K562 (cell line): ENCODE measurements around the gene FNDC11. TPM values are rescaled to one million over a fixed set of nuclear protein-coding genes. Genes with fewer than 3 reads are reported as not detected.

Source experiments
- ASH1L ChIP-seq: fragments of 450-650 bp; IDR thresholded peaks from 2 replicates; pipeline ENCODE4 v1.6.1; 2018; ENCODE audit warnings: borderline replicate concordance, mild to moderate bottlenecking, low read depth; ENCODE audit not compliant: partially characterized antibody
- BRD4 ChIP-seq: fragments of 200-600 bp; sonication (generic); IDR thresholded peaks from 2 replicates; pipeline ENCODE4 v1.6.1; 2017; ENCODE audit warnings: inconsistent platforms
- CLOCK ChIP-seq: fragments of 250-450 bp; sonication (Bioruptor Pico); IDR thresholded peaks from 2 replicates; pipeline ENCODE4 v1.4.0; 2020; ENCODE audit warnings: mild to moderate bottlenecking, moderate library complexity, borderline replicate concordance
- DEAF1 ChIP-seq: fragments of 450-650 bp; formaldehyde crosslinking; IDR thresholded peaks from 2 replicates; pipeline ENCODE4 v1.4.0; 2020; ENCODE audit warnings: mild to moderate bottlenecking, moderate library complexity
- E2F5 ChIP-seq: sonication (generic); formaldehyde crosslinking; IDR thresholded peaks from 2 replicates; pipeline ENCODE4 v1.8.0; 2022; ENCODE audit warnings: mild to moderate bottlenecking, missing genetic modification reagents
- FOXK1 ChIP-seq: sonication (generic); formaldehyde crosslinking; IDR thresholded peaks from 2 replicates; pipeline ENCODE4 v1.8.0; 2022; ENCODE audit warnings: missing genetic modification reagents, mild to moderate bottlenecking, borderline replicate concordance
- GATAD2B ChIP-seq: fragments of 450-650 bp; IDR thresholded peaks from 2 replicates; pipeline ENCODE4 v1.6.1; 2017; ENCODE audit warnings: mild to moderate bottlenecking, borderline replicate concordance
- ILK ChIP-seq: fragments of 450-650 bp; IDR thresholded peaks from 2 replicates; pipeline ENCODE4 v1.6.1; 2016; ENCODE audit warnings: missing genetic modification characterization, low read depth, mild to moderate bottlenecking, missing compliant biosample characterization, moderate library complexity, borderline replicate concordance
- KLF1 ChIP-seq: fragments of 450-650 bp; IDR thresholded peaks from 2 replicates; pipeline ENCODE4 v1.6.1; 2016; ENCODE audit warnings: missing genetic modification characterization, missing compliant biosample characterization
- NFATC3 ChIP-seq: fragments of 450-650 bp; IDR thresholded peaks from 2 replicates; pipeline ENCODE4 v1.6.1; 2017; ENCODE audit warnings: mild to moderate bottlenecking
- PRMT5 ChIP-seq: sonication (generic); formaldehyde crosslinking; IDR thresholded peaks from 2 replicates; pipeline ENCODE4 v1.5.0; 2020; ENCODE audit warnings: missing genetic modification reagents
- RB1 ChIP-seq: fragments of 450-650 bp; IDR thresholded peaks from 2 replicates; pipeline ENCODE4 v1.6.1; 2017; ENCODE audit warnings: low read depth, mild to moderate bottlenecking
- RNF2 ChIP-seq: sonication (generic); IDR thresholded peaks from 2 replicates; pipeline ENCODE4 v1.6.1; 2016
- SMC3 ChIP-seq: conservative IDR thresholded peaks from 2 replicates; pipeline ENCODE4 v1.6.1; 2011; ENCODE audit warnings: low read depth, low read length, improper control_type of control experiment; ENCODE audit not compliant: insufficient read depth
- U2AF2 ChIP-seq: fragments of 200-400 bp; formaldehyde crosslinking; optimal IDR thresholded peaks from 2 replicates; pipeline ENCODE3; 2017; ENCODE audit warnings: low read depth, mild to moderate bottlenecking, low read length
- XRCC4 ChIP-seq: IDR thresholded peaks from one replicate; pipeline ENCODE4 v1.6.1; 2011; ENCODE audit not compliant: insufficient read depth, insufficient read length; ENCODE audit errors: extremely low read depth
- YBX1 ChIP-seq: fragments of 450-650 bp; IDR thresholded peaks from 2 replicates; pipeline ENCODE4 v1.7.1; 2016; ENCODE audit warnings: mild to moderate bottlenecking
- YY1 ChIP-seq, 3 experiments: IDR thresholded peaks; 2 replicates each; pipeline ENCODE4 v1.6.1; 2011; ENCODE audit warnings: low read length in 2 of 3, mild to moderate bottlenecking in 2 of 3, moderate library complexity in 2 of 3, borderline replicate concordance in 1 of 3, control low read depth in 1 of 3, low read depth in 1 of 3; ENCODE audit not compliant: insufficient read depth in 3 of 3, insufficient replicate concordance in 2 of 3, control insufficient read depth in 1 of 3, insufficient read length in 1 of 3; ENCODE audit errors: extremely low read depth in 1 of 3
- ZBTB17 ChIP-seq: fragments of 450-650 bp; formaldehyde crosslinking; IDR thresholded peaks from 2 replicates; pipeline ENCODE4 v1.4.0; 2020; ENCODE audit warnings: mild to moderate bottlenecking
- ZFPM2 ChIP-seq: fragments of 250-450 bp; sonication (Bioruptor Pico); IDR thresholded peaks from 2 replicates; pipeline ENCODE4 v1.5.1; 2022; ENCODE audit warnings: mild to moderate bottlenecking
- ZNF184 ChIP-seq: sonication (generic); formaldehyde crosslinking; IDR thresholded peaks from 2 replicates; pipeline ENCODE4 v1.5.0; 2020; ENCODE audit warnings: missing genetic modification reagents
- ZNF408 ChIP-seq: fragments of 250-450 bp; sonication (Bioruptor Pico); IDR thresholded peaks from 2 replicates; pipeline ENCODE4 v1.4.0; 2020; ENCODE audit warnings: low read depth, mild to moderate bottlenecking, moderate library complexity
- ZNF436 ChIP-seq: fragments of 250-450, 450-650 bp; sonication (Bioruptor Pico); formaldehyde crosslinking; IDR thresholded peaks from 2 replicates; pipeline ENCODE4 v1.7.0; 2020; ENCODE audit warnings: mild to moderate bottlenecking
- polyA plus RNA-seq, 8 experiments: library from polyadenylated mRNA; depleted of rRNA in 4 of 8; stranded (reverse) in 5 of 8; unstranded in 3 of 8; fragments of >200 nt; fragmentation: Nextera tagmentation in 2 of 8; fragmentation: Illumina TruSeq in 1 of 8; extraction: Ambion mirVana in 2 of 8; extraction: Trizol in 1 of 8; gene quantifications; 2 replicates each; pipeline versions ENCODE4 v1.2.1 to v1.2.3, GENCODE V29; 2011 to 2014; ENCODE audit warnings: inconsistent platforms in 1 of 8, missing spikeins in 1 of 8
- total RNA-seq, 7 experiments: library from RNA; depleted of rRNA in 6 of 7; stranded (reverse); fragments of >200 nt in 6 of 7; fragmentation: Illumina TruSeq in 2 of 7; extraction: Trizol in 2 of 7; gene quantifications; 2 replicates each; pipeline versions ENCODE4 v1.2.1 to v1.2.3, GENCODE V29; 2011 to 2021; ENCODE audit warnings: low replicate concordance in 1 of 7

Gene FNDC11
- total and polyA plus RNA-seq, 9 of the 15 experiments (the other 6 are each of a cell fraction or from before 2014, with no cell fraction given), result 0.08 to 2.3 (median 0.64) TPM; not detected in 2

- TF ChIP-seq CLOCK (CRISPR knock-in tag), result no peak
- no peak for TF ChIP-seq XRCC4
- TF ChIP-seq ZNF436 (CRISPR knock-in tag), result no peak
- peak; percentile 96 for TF ChIP-seq SMC3
- no peak for TF ChIP-seq ILK (tag)
- no peak for TF ChIP-seq KLF1 (tag)
- TF ChIP-seq FOXK1, result no peak
- TF ChIP-seq ZFPM2 (CRISPR knock-in tag), result no peak
- TF ChIP-seq PRMT5 (CRISPR knock-in tag), result no peak
- no peak for TF ChIP-seq ZBTB17 (CRISPR knock-in tag)
- TF ChIP-seq RNF2, result no peak
- no peak for TF ChIP-seq E2F5 (CRISPR knock-in tag)
- TF ChIP-seq DEAF1 (CRISPR knock-in tag), result peak; percentile 87
- no peak for TF ChIP-seq ZNF408 (CRISPR knock-in tag)
- peak; percentile 27 to 82 (median 79) for TF ChIP-seq YY1 (IDR thresholded peaks at IDR 0.05; ENCODE audit: borderline replicate concordance in 1 of 3, control insufficient read depth in 1 of 3, extremely low read depth in 1 of 3, insufficient read depth in 3 of 3, insufficient read length in 1 of 3, insufficient replicate concordance in 2 of 3, low read depth in 1 of 3, low read length in 2 of 3)
- TF ChIP-seq RB1, result peak; percentile 87; the same call in 1 of the 2 replicates
- TF ChIP-seq NFATC3, result no peak
- no peak for TF ChIP-seq GATAD2B
- TF ChIP-seq ASH1L, result no peak
- no peak for TF ChIP-seq ZNF184
- no peak for TF ChIP-seq BRD4
- TF ChIP-seq YBX1, result no peak
- no peak for TF ChIP-seq U2AF2
Observed at GRCh38 chr20:63537525-63538203, 16.3 kb upstream of the FNDC11 start (continued).
